ENCODE measurements around the gene ZACN.

ZACN gene

GRCh38 chr17:76092526-76093413, 13.8 kb downstream of the ZACN start:
- H3K4me1 ChIP-seq (ENCODE audit: insufficient read depth, low read length) = no peaks in the 10 kb centered on the region
- WGBS = 96% methylated on average over 20 of the region's 20 CpGs
- H3K27me3 ChIP-seq (ENCODE audit: insufficient read depth, low read length) = no peaks in the 10 kb centered on the region
- no peak overlapping the region for H3K4me3 ChIP-seq (ENCODE audit: low read length)
- H3K27ac ChIP-seq (ENCODE audit: low read depth, low read length) = no peak overlapping the region
- no peaks in the 10 kb centered on the region for H3K9me3 ChIP-seq (ENCODE audit: insufficient read depth, low read depth, low read length)
- no peak overlapping the region for H3K9ac ChIP-seq (ENCODE audit: low read depth, low read length)
- peaks cover 98% of the 10 kb centered on the region for H3K36me3 ChIP-seq (ENCODE audit: insufficient read depth, low read length)

- H3K9ac ChIP-seq (ENCODE audit: low read depth, low read length) = no peak overlapping the region
- 93% methylated on average over 11 of the region's 11 CpGs for WGBS
Measured at GRCh38 chr17:76094046-76094445, 15.1 kb downstream of the ZACN start.

GRCh38 chr17:76095943-76096342, 17.0 kb downstream of the ZACN start:
- Histone ChIP-seq H3K4me1 (ENCODE audit: insufficient read depth, low read length) (no peaks in the 10 kb centered on the region), H3K27ac (ENCODE audit: low read depth, low read length) (no peak overlapping the region), H3K4me3 (ENCODE audit: low read length) (no peak overlapping the region), H3K9me3 (ENCODE audit: insufficient read depth, low read depth, low read length) (no peaks in the 10 kb centered on the region), H3K36me3 (ENCODE audit: insufficient read depth, low read length) (peaks cover 91% of the 10 kb centered on the region), H3K9ac (ENCODE audit: low read depth, low read length) (no peak overlapping the region), H3K27me3 (ENCODE audit: insufficient read depth, low read length) (no peaks in the 10 kb centered on the region)
- 91% methylated on average over 13 of the region's 13 CpGs for WGBS

More at GRCh38 chr17:76094046-76094445, 15.1 kb downstream of the ZACN start:
- Histone ChIP-seq H3K27me3 (ENCODE audit: insufficient read depth, low read length) (no peaks in the 10 kb centered on the region), H3K4me3 (ENCODE audit: low read length) (no peak overlapping the region), H3K36me3 (ENCODE audit: insufficient read depth, low read length) (peaks cover 91% of the 10 kb centered on the region), H3K9me3 (ENCODE audit: insufficient read depth, low read depth, low read length) (no peaks in the 10 kb centered on the region), H3K4me1 (ENCODE audit: insufficient read depth, low read length) (no peaks in the 10 kb centered on the region), H3K27ac (ENCODE audit: low read depth, low read length) (no peak overlapping the region)

GRCh38 chr17:76097716-76098295, 18.8 kb downstream of the ZACN start:
- H3K27me3 ChIP-seq (ENCODE audit: insufficient read depth, low read length) = no peaks in the 10 kb centered on the region
- H3K27ac ChIP-seq (ENCODE audit: low read depth, low read length) = no peak overlapping the region
- H3K4me1 ChIP-seq (ENCODE audit: insufficient read depth, low read length) = no peaks in the 10 kb centered on the region
- peaks cover 88% of the 10 kb centered on the region for H3K36me3 ChIP-seq (ENCODE audit: insufficient read depth, low read length)
- WGBS = 94% methylated on average over 19 of the region's 19 CpGs
- no peak overlapping the region for H3K4me3 ChIP-seq (ENCODE audit: low read length)
- H3K9ac ChIP-seq (ENCODE audit: low read depth, low read length) = no peak overlapping the region
- no peaks in the 10 kb centered on the region for H3K9me3 ChIP-seq (ENCODE audit: insufficient read depth, low read depth, low read length)

GRCh38 chr17:76102944-76103273, 23.9 kb downstream of the ZACN start:
- 2% methylated on average over 4 of the region's 4 CpGs for WGBS
- H3K9me3 ChIP-seq (ENCODE audit: insufficient read depth, low read depth, low read length) = no peaks in the 10 kb centered on the region
- H3K4me3 ChIP-seq (ENCODE audit: low read length) = peak overlapping the region; percentile 79
- peaks cover 16% of the 10 kb centered on the region for H3K4me1 ChIP-seq (ENCODE audit: insufficient read depth, low read length)
- H3K27me3 ChIP-seq (ENCODE audit: insufficient read depth, low read length) = no peaks in the 10 kb centered on the region
- H3K36me3 ChIP-seq (ENCODE audit: insufficient read depth, low read length) = peaks cover 37% of the 10 kb centered on the region
- H3K27ac ChIP-seq (ENCODE audit: low read depth, low read length) = no peak overlapping the region
- H3K9ac ChIP-seq (ENCODE audit: low read depth, low read length) = peak overlapping the region; percentile 73

GRCh38 chr17:76103274-76104139, 24.5 kb downstream of the ZACN start, which contains the start of gene EXOC7:
EXOC7 (minus strand) TSS chr17:76103787; CDS start chr17:76103692, 95 bp downstream.
- WGBS = 6% methylated on average over 55 of the region's 55 CpGs
- Histone ChIP-seq H3K9ac (ENCODE audit: low read depth, low read length) (peak within 1 kb of the TSS; percentile 73), H3K27me3 (ENCODE audit: insufficient read depth, low read length) (no peaks in the 10 kb centered on the region), H3K36me3 (ENCODE audit: insufficient read depth, low read length) (peaks cover 36% of the 10 kb centered on the region), H3K27ac (ENCODE audit: low read depth, low read length) (peak within 1 kb of the TSS; percentile 93), H3K4me3 (ENCODE audit: low read length) (peak within 1 kb of the TSS; percentile 79), H3K4me1 (ENCODE audit: insufficient read depth, low read length) (peaks cover 16% of the 10 kb centered on the region), H3K9me3 (ENCODE audit: insufficient read depth, low read depth, low read length) (no peaks in the 10 kb centered on the region)

GRCh38 chr17:76104140-76104895, 25.3 kb downstream of the ZACN start:
- Histone ChIP-seq H3K4me3 (ENCODE audit: low read length) (peak overlapping the region; percentile 79), H3K36me3 (ENCODE audit: insufficient read depth, low read length) (peaks cover 30% of the 10 kb centered on the region), H3K27ac (ENCODE audit: low read depth, low read length) (peak overlapping the region; percentile 93), H3K27me3 (ENCODE audit: insufficient read depth, low read length) (no peaks in the 10 kb centered on the region), H3K9me3 (ENCODE audit: insufficient read depth, low read depth, low read length) (no peaks in the 10 kb centered on the region), H3K9ac (ENCODE audit: low read depth, low read length) (peak overlapping the region; percentile 73), H3K4me1 (ENCODE audit: insufficient read depth, low read length) (peaks cover 16% of the 10 kb centered on the region)
- whole genome bisulfite sequencing = 87% methylated on average over 29 of the region's 29 CpGs

- peaks cover 16% of the 10 kb centered on the region for H3K4me1 ChIP-seq (ENCODE audit: insufficient read depth, low read length)
- H3K27ac ChIP-seq (ENCODE audit: low read depth, low read length) = no peak overlapping the region
- 95% methylated on average over 4 of the region's 5 CpGs for WGBS
- H3K27me3 ChIP-seq (ENCODE audit: insufficient read depth, low read length) = no peaks in the 10 kb centered on the region
- H3K4me3 ChIP-seq (ENCODE audit: low read length) = no peak overlapping the region
- H3K9ac ChIP-seq (ENCODE audit: low read depth, low read length) = no peak overlapping the region
- no peaks in the 10 kb centered on the region for H3K9me3 ChIP-seq (ENCODE audit: insufficient read depth, low read depth, low read length)
- H3K36me3 ChIP-seq (ENCODE audit: insufficient read depth, low read length) = peaks cover 25% of the 10 kb centered on the region
Measured at GRCh38 chr17:76104896-76105231, 25.9 kb downstream of the ZACN start.

GRCh38 chr17:76106703-76107102, 27.7 kb downstream of the ZACN start:
- no peaks in the 10 kb centered on the region for H3K9me3 ChIP-seq (ENCODE audit: insufficient read depth, low read depth, low read length)
- no peaks in the 10 kb centered on the region for H3K27me3 ChIP-seq (ENCODE audit: insufficient read depth, low read length)
- peaks cover 6% of the 10 kb centered on the region for H3K36me3 ChIP-seq (ENCODE audit: insufficient read depth, low read length)
- H3K27ac ChIP-seq (ENCODE audit: low read depth, low read length) = peak overlapping the region; percentile 67; the same call in 1 of the 2 replicates
- WGBS = 92% methylated on average over 3 of the region's 3 CpGs
- H3K4me3 ChIP-seq (ENCODE audit: low read length) = no peak overlapping the region
- peaks cover 16% of the 10 kb centered on the region for H3K4me1 ChIP-seq (ENCODE audit: insufficient read depth, low read length)
- no peak overlapping the region for H3K9ac ChIP-seq (ENCODE audit: low read depth, low read length)

GRCh38 chr17:76107509-76107908, 28.5 kb downstream of the ZACN start:
- H3K27ac ChIP-seq (ENCODE audit: low read depth, low read length) = no peak overlapping the region
- no peak overlapping the region for H3K4me3 ChIP-seq (ENCODE audit: low read length)
- H3K36me3 ChIP-seq (ENCODE audit: insufficient read depth, low read length) = no peaks in the 10 kb centered on the region
- WGBS = 93% methylated on average over 5 of the region's 6 CpGs
- H3K9me3 ChIP-seq (ENCODE audit: insufficient read depth, low read depth, low read length) = no peaks in the 10 kb centered on the region
- H3K4me1 ChIP-seq (ENCODE audit: insufficient read depth, low read length) = peaks cover 16% of the 10 kb centered on the region
- H3K9ac ChIP-seq (ENCODE audit: low read depth, low read length) = no peak overlapping the region
- H3K27me3 ChIP-seq (ENCODE audit: insufficient read depth, low read length) = no peaks in the 10 kb centered on the region

Data from HUES64 (cell line).